Measurements from ENCODE around the gene C14orf132.

C14orf132 gene

GRCh38 chr14:96065661-96066459 lies 26.7 kb downstream of the C14orf132 start:
- TF ChIP-seq CTCF (IDR thresholded peaks at IDR 0.05; ENCODE audit: low read depth, low read length, missing control alignments) = no peak
- DNase-seq (ENCODE audit: low read depth) = no peak
- in situ Hi-C loops (cut with HindIII; ENCODE audit: low sequenced_read_pairs) = no loop called here
- no peak overlapping the region for H3K4me3 ChIP-seq (ENCODE audit: low read depth, low read length)

DNA sequence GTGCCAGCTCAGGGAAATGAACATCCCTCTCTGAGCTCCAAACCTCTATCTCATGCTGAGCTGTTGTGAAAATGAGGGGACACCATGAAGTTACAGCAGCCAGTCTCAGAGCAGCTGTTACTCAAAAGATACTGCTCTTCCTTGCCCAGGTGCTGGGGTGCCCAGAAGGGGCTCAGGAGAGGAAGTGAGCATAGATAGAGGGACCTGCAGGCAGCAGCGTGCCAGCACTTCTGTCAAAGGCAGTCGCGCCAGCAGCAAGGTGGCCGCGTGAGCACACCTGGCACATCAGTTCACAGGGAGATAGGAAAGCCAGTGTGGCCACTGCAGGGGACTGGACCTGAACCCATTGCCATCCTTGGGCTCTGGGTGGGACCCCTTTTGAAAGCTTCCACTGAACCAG lies 27.8 kb downstream of the C14orf132 start:
- H3K4me3 ChIP-seq (ENCODE audit: low read depth, low read length) = no peak overlapping the region
- in situ Hi-C loops (cut with HindIII; ENCODE audit: low sequenced_read_pairs) = no loop called here
- no peak for TF ChIP-seq CTCF (IDR thresholded peaks at IDR 0.05; ENCODE audit: low read depth, low read length, missing control alignments)
- no peak for DNase-seq (ENCODE audit: low read depth)

DNA sequence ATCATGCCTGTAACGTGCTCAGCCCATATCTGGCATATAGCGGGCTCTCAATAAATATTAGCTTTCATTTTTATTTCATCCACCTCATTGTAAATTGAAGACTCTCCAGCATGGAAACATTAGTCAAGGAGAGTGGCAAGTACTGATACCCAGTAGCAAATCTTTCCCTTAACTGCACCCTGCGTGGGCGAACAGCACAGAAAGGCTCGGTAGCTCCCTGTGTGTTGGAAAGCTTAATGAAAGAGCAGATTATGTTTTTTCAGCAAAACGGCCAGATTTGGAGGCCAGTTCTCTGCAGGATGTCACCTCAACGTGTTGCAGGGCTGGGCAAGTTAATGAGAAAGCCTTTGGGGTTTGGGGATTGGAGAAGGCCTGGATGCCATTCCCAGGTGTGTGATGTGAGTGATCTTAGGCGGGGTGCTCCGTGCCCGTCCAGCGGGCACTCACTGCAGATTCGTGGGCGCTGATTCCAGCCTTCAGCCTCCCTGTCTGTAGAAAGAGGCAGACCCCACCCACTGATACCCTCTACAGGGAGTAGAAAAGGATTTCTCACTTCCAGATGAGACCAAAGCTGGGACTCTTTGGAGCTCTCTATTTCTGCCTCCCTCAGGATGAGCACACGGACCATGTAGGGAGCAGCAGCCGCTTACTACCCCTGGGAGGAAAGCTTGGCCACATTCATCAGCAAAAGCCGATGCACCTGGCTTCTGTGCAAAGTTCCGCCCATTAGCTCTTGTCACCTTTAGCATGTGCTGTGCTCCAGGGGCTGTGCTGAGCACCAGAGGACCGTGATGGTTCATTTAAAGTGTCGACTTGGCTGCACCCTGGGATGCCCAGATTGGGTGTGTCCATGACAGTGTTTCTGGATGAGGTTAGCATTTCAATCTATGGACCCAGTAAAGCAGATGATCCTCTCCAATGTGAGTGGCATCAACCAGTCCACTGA lies 29.1 kb downstream of the C14orf132 start:
- in situ Hi-C loops (cut with HindIII; ENCODE audit: low sequenced_read_pairs) = no loop called here
- no peak for DNase-seq (ENCODE audit: low read depth)
- H3K4me3 ChIP-seq (ENCODE audit: low read depth, low read length) = no peak overlapping the region

DNA sequence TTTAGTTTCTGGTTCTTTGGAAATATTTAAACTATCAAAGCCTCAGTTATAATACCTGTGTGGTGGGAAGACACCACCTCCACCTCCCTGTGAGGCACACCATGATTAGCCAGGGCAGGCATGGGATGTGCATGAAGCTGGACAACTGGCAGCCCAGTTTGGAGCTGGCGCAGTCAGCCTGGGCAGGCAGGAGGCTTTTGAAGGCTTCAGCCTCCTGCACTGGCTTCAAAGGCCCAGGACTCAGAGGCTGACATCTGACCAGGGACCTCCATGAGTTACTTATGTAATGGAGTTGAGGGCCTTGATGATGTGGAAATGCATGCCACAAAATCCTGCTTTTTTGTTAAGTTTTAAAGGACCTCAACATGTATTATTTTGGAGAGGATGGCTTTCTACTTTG lies 30.3 kb downstream of the C14orf132 start:
- no peak for DNase-seq (ENCODE audit: low read depth)
- in situ Hi-C loops (cut with HindIII; ENCODE audit: low sequenced_read_pairs) = no loop called here
- no peak for TF ChIP-seq CTCF (IDR thresholded peaks at IDR 0.05; ENCODE audit: low read depth, low read length, missing control alignments)
- no peak overlapping the region for H3K4me3 ChIP-seq (ENCODE audit: low read depth, low read length)

More for the DNA sequence above, 29.1 kb downstream of the C14orf132 start:
- no peak for TF ChIP-seq CTCF (IDR thresholded peaks at IDR 0.05; ENCODE audit: low read depth, low read length, missing control alignments)

DNA sequence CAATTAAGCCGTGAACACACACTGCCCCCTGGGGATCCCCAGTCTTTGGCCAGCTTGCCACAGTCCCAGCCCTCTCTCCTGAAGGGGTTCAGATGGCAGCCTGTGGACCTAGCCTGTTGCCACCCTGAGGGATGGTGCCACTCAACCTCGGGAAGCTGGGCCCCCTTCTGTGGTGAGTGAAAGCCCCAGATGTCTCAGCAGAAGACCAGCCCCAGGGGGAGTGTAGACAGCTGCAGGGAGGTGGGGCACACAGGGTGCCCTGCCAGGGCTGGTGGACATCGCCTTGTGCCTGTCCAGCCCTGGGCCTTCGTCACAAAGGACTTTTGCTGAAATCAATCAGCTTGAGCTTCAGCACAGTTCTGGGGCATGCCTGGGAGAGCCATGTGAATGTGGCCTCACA lies 32.4 kb downstream of the C14orf132 start:
- H3K4me3 ChIP-seq (ENCODE audit: low read depth, low read length) = no peak overlapping the region
- no peak for TF ChIP-seq CTCF (IDR thresholded peaks at IDR 0.05; ENCODE audit: low read depth, low read length, missing control alignments)
- no peak for DNase-seq (ENCODE audit: low read depth)
- in situ Hi-C loops (cut with HindIII; ENCODE audit: low sequenced_read_pairs) = no loop called here

DNA sequence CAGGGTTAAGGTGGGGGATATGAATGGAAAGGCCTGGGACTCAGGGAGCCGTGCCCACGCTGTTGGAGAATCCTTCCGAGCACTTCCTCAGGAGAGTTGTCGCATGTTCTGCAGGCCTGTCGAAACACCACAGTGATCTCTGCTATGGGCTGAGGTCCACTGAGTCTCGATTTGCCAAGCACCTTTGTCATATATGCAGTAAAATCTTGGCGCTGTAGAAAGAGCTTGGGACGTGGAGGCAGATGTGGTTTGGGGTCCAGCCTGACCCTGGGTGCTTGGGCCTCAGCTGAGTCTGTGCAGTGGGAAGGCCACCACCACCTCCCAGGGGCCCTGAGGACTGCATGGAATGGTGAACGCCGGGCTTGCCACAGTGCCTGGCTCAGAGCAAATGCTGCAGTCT lies 32.9 kb downstream of the C14orf132 start:
- no peak for TF ChIP-seq CTCF (IDR thresholded peaks at IDR 0.05; ENCODE audit: low read depth, low read length, missing control alignments)
- no peak for DNase-seq (ENCODE audit: low read depth)
- in situ Hi-C loops (cut with HindIII; ENCODE audit: low sequenced_read_pairs) = no loop called here
- H3K4me3 ChIP-seq (ENCODE audit: low read depth, low read length) = no peak overlapping the region

Data from astrocyte of the cerebellum (primary cell).